Measurements from ENCODE around the gene CLCN4.

CLCN4 gene

GRCh38 chrX:10193587-10193986 lies 36.8 kb downstream of the CLCN4 start:
- DNase-seq (ENCODE audit: low read depth in 1 of 2, low spot score in 1 of 2): no peak

DNA sequence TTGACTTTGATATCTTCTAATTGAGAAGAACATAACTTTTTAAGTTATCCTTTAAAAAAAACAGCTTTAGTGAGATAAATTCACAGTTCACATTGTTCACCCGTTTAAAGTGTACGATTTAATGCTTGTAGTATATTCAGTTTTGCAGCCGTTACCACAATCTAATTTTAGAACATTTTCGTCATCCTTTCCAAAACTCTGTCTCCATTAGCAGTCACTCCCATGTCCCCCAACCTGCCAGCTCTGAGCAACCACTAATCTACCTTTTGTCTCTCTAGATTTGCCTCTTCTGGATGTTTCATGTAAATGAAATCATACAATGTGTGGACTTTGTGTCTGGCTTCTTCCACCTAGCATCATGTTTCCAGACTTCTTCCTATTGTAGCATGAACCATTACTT lies 38.6 kb downstream of the CLCN4 start:
- DNase-seq (ENCODE audit: low read depth in 1 of 2, low spot score in 1 of 2): no peak

GRCh38 chrX:10195947-10196346 lies 39.2 kb downstream of the CLCN4 start:
- DNase-seq (ENCODE audit: low read depth in 1 of 2, low spot score in 1 of 2): no peak

GRCh38 chrX:10197279-10198210 lies 40.8 kb downstream of the CLCN4 start:
- no peak for DNase-seq (ENCODE audit: low read depth in 1 of 2, low spot score in 1 of 2)

DNA sequence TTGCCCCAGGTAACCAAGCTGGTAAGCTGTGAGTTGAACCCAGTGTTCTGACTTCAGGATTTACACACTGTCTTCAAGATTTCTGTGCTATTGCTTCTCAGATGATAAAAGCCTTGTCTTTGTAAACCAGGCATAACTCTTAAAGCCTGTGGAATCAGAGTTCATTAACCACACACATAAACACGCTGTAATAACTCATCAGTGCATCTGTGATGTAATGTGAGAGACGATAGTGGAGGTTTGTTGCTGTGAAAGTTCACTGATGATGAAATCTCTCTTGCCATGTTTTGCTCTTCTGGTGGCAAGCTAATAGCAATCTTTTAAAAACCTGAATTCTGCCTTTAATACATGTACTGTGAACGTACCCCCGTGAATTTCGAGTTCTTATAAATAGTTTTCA lies 41.5 kb downstream of the CLCN4 start:
- no peak for DNase-seq (ENCODE audit: low read depth in 1 of 2, low spot score in 1 of 2)

- no peak for DNase-seq (ENCODE audit: low read depth in 1 of 2, low spot score in 1 of 2)
Measured at GRCh38 chrX:10199212-10199611, 42.4 kb downstream of the CLCN4 start.

DNA sequence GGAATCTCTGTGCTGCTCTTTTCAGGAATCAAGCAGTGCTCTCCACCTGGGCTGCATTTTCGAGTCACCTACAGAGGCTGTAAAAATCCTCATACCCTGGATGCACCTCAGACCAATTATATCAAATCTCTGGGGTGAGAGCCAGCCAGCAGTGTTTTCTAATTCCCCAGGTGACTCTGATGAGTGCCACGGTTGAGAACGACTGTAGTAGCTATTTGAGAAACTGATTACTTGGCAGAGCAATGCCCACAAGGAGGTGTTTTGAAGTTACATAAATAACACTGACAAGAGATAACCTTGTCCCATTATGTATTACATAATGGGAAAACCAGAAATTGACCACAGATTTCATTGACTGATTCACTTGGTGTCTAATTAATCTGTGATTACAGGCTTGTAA lies 46.8 kb downstream of the CLCN4 start:
- no peak for DNase-seq (ENCODE audit: low read depth in 1 of 2, low spot score in 1 of 2)

DNA sequence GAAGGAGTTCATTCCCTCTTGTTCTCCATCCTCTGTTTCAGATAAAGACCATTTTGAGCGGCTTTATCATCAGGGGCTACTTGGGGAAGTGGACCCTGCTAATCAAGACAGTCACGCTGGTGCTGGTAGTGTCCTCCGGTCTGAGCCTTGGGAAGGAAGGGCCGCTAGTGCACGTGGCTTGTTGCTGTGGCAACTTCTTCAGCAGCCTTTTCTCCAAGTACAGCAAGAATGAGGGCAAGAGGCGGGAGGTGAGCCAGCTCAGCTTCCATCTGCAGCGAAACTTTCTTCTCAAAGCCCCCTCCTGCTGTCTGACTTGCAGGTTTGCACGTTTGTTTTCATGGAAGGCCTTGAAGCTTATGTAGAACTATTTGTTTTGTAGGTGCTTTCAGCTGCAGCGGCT lies 49.5 kb downstream of the CLCN4 start:
- DNase-seq (ENCODE audit: low read depth in 1 of 2, low spot score in 1 of 2): no peak

DNA sequence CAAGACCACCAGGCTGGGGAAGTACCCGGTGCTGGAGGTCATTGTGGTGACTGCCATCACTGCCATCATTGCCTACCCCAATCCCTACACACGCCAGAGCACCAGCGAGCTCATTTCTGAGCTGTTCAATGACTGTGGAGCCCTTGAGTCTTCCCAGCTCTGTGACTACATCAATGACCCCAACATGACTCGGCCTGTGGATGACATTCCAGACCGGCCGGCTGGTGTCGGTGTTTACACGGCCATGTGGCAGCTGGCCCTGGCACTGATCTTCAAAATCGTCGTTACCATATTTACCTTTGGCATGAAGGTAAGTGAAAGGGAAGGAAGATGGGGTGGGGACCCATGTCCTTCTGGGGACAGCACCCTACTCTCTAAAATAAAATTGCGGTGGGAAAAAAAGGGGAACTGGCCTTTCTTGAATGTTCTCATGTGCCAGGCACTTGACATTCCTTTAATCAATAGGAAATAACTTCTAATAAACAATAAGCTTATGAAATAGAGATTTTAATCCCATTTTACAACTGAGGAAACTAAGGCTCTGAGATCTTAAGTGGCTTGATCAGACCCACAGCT lies 51.6 kb downstream of the CLCN4 start:
- DNase-seq (ENCODE audit: low read depth in 1 of 2, low spot score in 1 of 2): no peak

DNA sequence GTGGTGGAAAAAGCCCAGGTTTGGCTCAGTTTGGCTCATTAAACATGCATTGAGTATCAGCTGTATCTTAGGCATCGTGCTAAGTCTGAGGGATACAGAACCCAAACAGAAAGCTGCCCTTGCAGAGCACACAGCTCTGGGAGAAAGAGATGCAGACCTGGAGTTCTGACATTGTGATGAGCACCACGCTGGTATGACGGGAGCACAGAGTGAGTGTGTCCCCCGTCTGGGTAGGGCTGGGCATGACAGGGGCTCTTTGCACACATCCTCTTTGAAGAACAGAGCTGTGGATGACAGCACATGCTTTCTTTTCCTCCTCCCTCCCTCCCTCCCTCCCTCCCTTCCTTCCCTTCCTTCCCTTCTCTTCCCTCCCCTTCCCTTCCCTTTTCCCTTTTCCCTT lies 52.2 kb downstream of the CLCN4 start:
- no peak for DNase-seq (ENCODE audit: low read depth in 1 of 2, low spot score in 1 of 2)

- no peak for DNase-seq (ENCODE audit: low read depth in 1 of 2, low spot score in 1 of 2)
Measured at GRCh38 chrX:10212395-10212794, 55.6 kb downstream of the CLCN4 start.

- no peak for DNase-seq (ENCODE audit: low read depth in 1 of 2, low spot score in 1 of 2)
Measured at GRCh38 chrX:10213716-10214115, 56.9 kb downstream of the CLCN4 start.

GRCh38 chrX:10216208-10216607 lies 59.4 kb downstream of the CLCN4 start:
- no peak for DNase-seq (ENCODE audit: low read depth in 1 of 2, low spot score in 1 of 2)

DNA sequence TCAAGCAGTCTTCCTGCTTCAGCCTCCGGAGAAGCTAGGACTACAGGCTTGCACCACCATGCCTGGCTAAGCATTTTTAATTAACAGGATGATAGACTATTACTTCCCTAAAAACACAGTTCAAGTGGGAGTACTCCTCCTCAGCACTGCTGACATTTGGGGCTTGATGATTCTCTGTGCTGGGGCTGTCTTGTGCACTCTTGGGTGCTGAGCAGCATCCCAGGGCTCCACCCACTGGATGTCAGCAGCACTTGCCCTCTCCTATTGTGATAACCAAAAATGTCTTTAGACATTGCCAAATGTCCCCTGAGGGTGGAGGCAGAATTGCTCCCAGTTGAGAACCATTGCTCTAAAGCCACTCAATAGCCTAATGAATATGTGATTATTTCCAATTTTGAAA lies 60.4 kb downstream of the CLCN4 start:
- DNase-seq (ENCODE audit: low read depth in 1 of 2, low spot score in 1 of 2): no peak

GRCh38 chrX:10221651-10222050 lies 64.9 kb downstream of the CLCN4 start:
- DNase-seq (ENCODE audit: low read depth in 1 of 2, low spot score in 1 of 2): no peak

DNA sequence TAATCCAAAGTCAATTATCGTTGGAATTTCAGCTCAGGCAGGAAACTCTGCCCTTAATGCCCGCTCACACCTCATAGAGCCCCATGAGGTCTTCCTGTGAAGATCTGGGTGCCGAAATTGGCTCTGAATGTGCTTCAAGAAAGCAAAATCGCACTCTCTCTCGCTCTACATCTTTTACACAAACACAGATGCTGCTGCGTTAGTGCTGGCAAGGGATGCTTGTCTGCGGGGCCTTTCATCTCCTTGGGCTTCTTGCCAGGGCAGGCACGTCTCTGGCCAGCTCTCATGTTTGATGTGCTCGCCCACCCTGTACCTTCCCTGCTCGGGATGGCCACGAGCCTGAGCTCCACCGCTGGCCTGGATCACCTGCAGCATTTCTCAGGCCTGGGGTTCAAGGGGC lies 66.5 kb downstream of the CLCN4 start:
- no peak for DNase-seq (ENCODE audit: low read depth in 1 of 2, low spot score in 1 of 2)

- DNase-seq (ENCODE audit: low read depth in 1 of 2, low spot score in 1 of 2): no peak
Measured at GRCh38 chrX:10223781-10224180, 67.0 kb downstream of the CLCN4 start.

- DNase-seq (ENCODE audit: low read depth in 1 of 2, low spot score in 1 of 2): no peak
Measured at GRCh38 chrX:10230222-10230621, 73.4 kb downstream of the CLCN4 start.

DNA sequence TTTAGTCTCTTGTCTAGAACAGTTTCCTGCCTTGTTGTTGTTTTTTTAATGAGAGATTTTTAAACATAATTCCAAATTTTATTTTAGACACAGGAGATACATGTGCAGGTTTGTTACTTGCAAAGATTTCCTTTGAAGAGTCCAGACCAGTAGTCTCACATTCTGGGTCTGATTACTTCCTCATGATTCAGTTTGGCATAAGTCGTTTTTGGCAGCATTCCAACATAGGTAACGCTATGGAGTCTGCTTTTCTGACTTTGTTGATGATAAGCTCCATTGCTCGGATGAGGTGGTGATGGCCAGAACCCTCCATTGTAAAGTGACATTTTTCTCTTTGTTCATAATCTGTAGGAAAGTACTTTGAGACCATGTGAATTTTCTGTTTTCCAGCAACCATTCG lies 74.7 kb downstream of the CLCN4 start:
- DNase-seq (ENCODE audit: low read depth in 1 of 2, low spot score in 1 of 2): no peak

GRCh38 chrX:10233173-10233572 lies 76.4 kb downstream of the CLCN4 start:
- no peak for DNase-seq (ENCODE audit: low read depth in 1 of 2, low spot score in 1 of 2)

- DNase-seq (ENCODE audit: low read depth in 1 of 2, low spot score in 1 of 2): no peak
Measured at GRCh38 chrX:10233696-10234095, 76.9 kb downstream of the CLCN4 start.

GRCh38 chrX:10235851-10236250 lies 79.1 kb downstream of the CLCN4 start:
- no peak for DNase-seq (ENCODE audit: low read depth in 1 of 2, low spot score in 1 of 2)

- DNase-seq (ENCODE audit: low read depth in 1 of 2, low spot score in 1 of 2): no peak
Measured at GRCh38 chrX:10237241-10237640, 80.5 kb downstream of the CLCN4 start.

Measured in stimulated activated CD4-positive, alpha-beta T cell treated with anti-CD3 and anti-CD28 coated beads, Interleukin-15, amount 100 ng/mL, for 1 hour (primary cell).